HepG2 (cell line): ENCODE results near the gene TBC1D4. TPM values are rescaled to one million over a fixed set of nuclear protein-coding genes. Genes with fewer than 3 reads are reported as not detected.

Experiments
- ATAC-seq: fragments of 200-7000 bp; cut with Tn5 transposase; 3 replicates; pipeline ENCODE4 v1.9.1; 2020; ENCODE audit warnings: mild to moderate bottlenecking, moderate library complexity
- BruUV-seq: library from RNA; stranded (reverse); fragments of 400-500 nt; replicated peaks from 2 replicates; lab custom pipeline; 2021; lab: Mats Ljungman, UMichigan
- CTCF ChIA-PET: fragments of 300-600 bp; formaldehyde crosslinking; extraction: SDS; loops from one replicate; lab custom pipeline; 2021; ENCODE audit warnings: low total read pairs, inconsistent platforms, low intra/inter-chr PET ratio; lab: Yijun Ruan, JAX
- POLR2A ChIA-PET: fragments of 350-600 bp; sonication (Branson Sonifier 250); formaldehyde crosslinking; loops from one replicate; lab custom pipeline; 2020; ENCODE audit warnings: antibody characterized with exemption, inconsistent platforms; lab: Yijun Ruan, JAX
- DNase-seq: peaks from one replicate; pipeline ENCODE4 v3.0.0-alpha.2; 2015; ENCODE audit warnings: low spot score
- FAIRE-seq: peaks from 3 replicates; lab custom pipeline; 2011; peaks lifted over from hg19 to GRCh38; lab: Jason Lieb, UNC
- H2AFZ ChIP-seq: one replicate; pipeline ENCODE4 v1.6.1; 2011; ENCODE audit warnings: low read length, inconsistent platforms
- H3K27ac ChIP-seq: fragments of 300-600 bp; 3 replicates; pipeline ENCODE4 v1.8.0; 2011; ENCODE audit warnings: mixed run types, mild to moderate bottlenecking, mixed read lengths, low read length, inconsistent platforms; ENCODE audit not compliant: insufficient read depth; ENCODE audit errors: extremely low read length
- H3K27me3 ChIP-seq, 2 experiments: fragments of 200-600 bp in 1 of 2; 2 replicates in 1 of 2; 3 replicates in 1 of 2; pipeline versions ENCODE4 v1.6.0 to v1.8.0; 2011; ENCODE audit warnings: low read length in 2 of 2, mild to moderate bottlenecking in 2 of 2, moderate library complexity in 2 of 2, inconsistent platforms in 1 of 2; ENCODE audit not compliant: insufficient read depth in 2 of 2, control insufficient read depth in 1 of 2
- H3K36me3 ChIP-seq, 2 experiments: fragments of 200-600 bp in 1 of 2; replicated peaks in 1 of 2; 2 replicates in 1 of 2; 3 replicates in 1 of 2; pipeline versions ENCODE4 v1.5.1 to v1.8.0; 2011; ENCODE audit warnings: low read length in 2 of 2, inconsistent platforms in 1 of 2; ENCODE audit not compliant: insufficient read depth in 2 of 2, control insufficient read depth in 1 of 2
- H3K4me1 ChIP-seq: 2 replicates; pipeline ENCODE4 v1.5.1; 2012; ENCODE audit warnings: low read length, inconsistent platforms; ENCODE audit not compliant: insufficient read depth
- H3K4me2 ChIP-seq: 2 replicates; pipeline ENCODE4 v1.6.0; 2011; ENCODE audit warnings: low read depth, low read length, inconsistent platforms
- H3K4me3 ChIP-seq, 3 experiments: fragments of 200-600 bp in 1 of 3; sonication (generic), shearing (Covaris generic) in 1 of 3; replicated peaks in 1 of 3; 2 replicates each; pipeline ENCODE4 v1.5.1; 2011 to 2016; ENCODE audit warnings: low read length in 3 of 3, inconsistent platforms in 2 of 3, low read depth in 2 of 3, mild to moderate bottlenecking in 2 of 3, control low read depth in 1 of 3, mixed read lengths in 1 of 3; ENCODE audit not compliant: insufficient read depth in 1 of 3
- H3K79me2 ChIP-seq: one replicate; pipeline ENCODE4 v1.6.1; 2011; ENCODE audit warnings: low read length, inconsistent platforms; ENCODE audit not compliant: insufficient read depth
- H3K9ac ChIP-seq: 2 replicates; pipeline ENCODE4 v1.6.0; 2011; ENCODE audit warnings: mild to moderate bottlenecking, low read depth, low read length, inconsistent platforms; ENCODE audit not compliant: insufficient read depth
- H3K9me3 ChIP-seq: 2 replicates; pipeline ENCODE4 v1.5.1; 2012; ENCODE audit warnings: mild to moderate bottlenecking, low read length
- H4K20me1 ChIP-seq: 2 replicates; pipeline ENCODE4 v1.6.0; 2011; ENCODE audit warnings: inconsistent platforms, mild to moderate bottlenecking, low read length, moderate library complexity; ENCODE audit not compliant: insufficient read depth
- DZIP1 ChIP-seq: sonication (generic); formaldehyde crosslinking; IDR thresholded peaks from 2 replicates; pipeline ENCODE4 v1.5.0; 2020; ENCODE audit warnings: mild to moderate bottlenecking, missing genetic modification reagents
- ELK4 ChIP-seq: sonication (generic); formaldehyde crosslinking; IDR thresholded peaks from 2 replicates; pipeline ENCODE4 v1.9.0; 2021; ENCODE audit warnings: missing genetic modification reagents, borderline replicate concordance
- FOXP4 ChIP-seq: sonication (generic); formaldehyde crosslinking; IDR thresholded peaks from 2 replicates; pipeline ENCODE4 v1.4.0; 2020; ENCODE audit warnings: missing genetic modification reagents
- LRRFIP1 ChIP-seq: sonication (generic); formaldehyde crosslinking; conservative IDR thresholded peaks from 2 replicates; pipeline ENCODE4 v1.4.0; 2020; ENCODE audit warnings: missing genetic modification reagents
- MTF1 ChIP-seq: sonication (generic); formaldehyde crosslinking; IDR thresholded peaks from 2 replicates; pipeline ENCODE4 v1.5.0; 2020; ENCODE audit warnings: missing genetic modification reagents
- PLRG1 ChIP-seq: fragments of 450-650 bp; conservative IDR thresholded peaks from 2 replicates; pipeline ENCODE4 v1.6.1; 2016
- PREB ChIP-seq: sonication (generic); formaldehyde crosslinking; IDR thresholded peaks from 2 replicates; pipeline ENCODE4 v1.4.0; 2020; ENCODE audit warnings: missing genetic modification reagents
- ZBTB26 ChIP-seq: IDR thresholded peaks from 2 replicates; pipeline ENCODE4 v1.6.1; 2016; ENCODE audit warnings: missing compliant biosample characterization, missing genetic modification reagents, borderline replicate concordance
- ZFAT ChIP-seq: sonication (generic); formaldehyde crosslinking; conservative IDR thresholded peaks from 2 replicates; pipeline ENCODE4 v1.8.1; 2023; ENCODE audit warnings: missing genetic modification reagents, inconsistent platforms
- ZMYM4 ChIP-seq: sonication (generic); formaldehyde crosslinking; IDR thresholded peaks from 2 replicates; pipeline ENCODE4 v1.8.1; 2023; ENCODE audit warnings: mild to moderate bottlenecking, missing genetic modification reagents
- ZNF136 ChIP-seq: sonication (generic); formaldehyde crosslinking; IDR thresholded peaks from 2 replicates; pipeline ENCODE4 v1.8.1; 2022; ENCODE audit warnings: low read depth, mild to moderate bottlenecking, moderate library complexity, missing genetic modification reagents
- ZNF234 ChIP-seq: sonication (generic); formaldehyde crosslinking; conservative IDR thresholded peaks from 2 replicates; pipeline ENCODE4 v1.5.1; 2020; ENCODE audit warnings: mild to moderate bottlenecking, missing genetic modification reagents
- WGBS: methylation state at CpG from one replicate; pipeline ENCODE4 v1.1.6; 2017; ENCODE audit warnings: low lambda C conversion rate; 5-methylcytosine and 5-hydroxymethylcytosine counted together
- in situ Hi-C: cut with HindIII; loops from 2 replicates; pipeline ENCODE4 v1.10.0; 2017; ENCODE audit warnings: low pct_unique_long_range_greater_than_20kb; ENCODE audit not compliant: extremely low pct_ligation_motif_present
- intact Hi-C: fragments of 100-400 bp; cut with micrococcal nuclease; formaldehyde crosslinking; loops from one replicate; pipeline ENCODE4 v1.10.0; 2022; ENCODE audit not compliant: unreplicated experiment
- polyA plus RNA-seq, 8 experiments: library from polyadenylated mRNA; depleted of rRNA in 3 of 8; stranded (reverse) in 7 of 8; unstranded in 1 of 8; fragments of >200 nt; fragmentation: Illumina TruSeq in 4 of 8; extraction: Trizol in 4 of 8; gene quantifications; 2 replicates each; pipeline versions ENCODE4 v1.2.1 to v1.2.3, GENCODE V29; 2011 to 2016; ENCODE audit warnings: low read depth in 4 of 8, missing spikeins in 1 of 8, mixed read lengths in 1 of 8; ENCODE audit not compliant: insufficient read depth in 1 of 8
- total RNA-seq, 5 experiments: library from RNA; depleted of rRNA; stranded (reverse); fragments of >200 nt; fragmentation: Illumina TruSeq; extraction: Trizol; gene quantifications; 2 replicates each; pipeline ENCODE4 v1.2.3, GENCODE V29; 2016; ENCODE audit warnings: low read depth in 1 of 5

Gene TBC1D4
- total and polyA plus RNA-seq, 2 of the 13 experiments (the other 11 are each of a cell fraction or from before 2014, with no cell fraction given): 35.9 to 64.4 TPM

GRCh38 chr13:75530549-75530961 lies 48.6 kb upstream of the TBC1D4 start (continued):
- no peak for TF ChIP-seq FOXP4 (CRISPR knock-in tag)
- no peak for TF ChIP-seq ZFAT
- TF ChIP-seq ZBTB26 (CRISPR knock-in tag): no peak

GRCh38 chr13:75521956-75522355 lies 40.0 kb upstream of the TBC1D4 start:
- H3K79me2 ChIP-seq: no peaks in the 10 kb centered on the region
- DNase-seq (no peak), ATAC-seq (no peak), FAIRE-seq (no peak)
- peaks cover 0 to 6% of the 10 kb centered on the region in 2 experiments; a peak in 1 of 5 replicates for H3K36me3 ChIP-seq
- POLR2A ChIA-PET: no interaction called here
- intact Hi-C loops (no loop called here), in situ Hi-C loops (no loop called here)
- H2AFZ ChIP-seq: no peak overlapping the region
- H4K20me1 ChIP-seq: no peaks in the 10 kb centered on the region
- no peak overlapping the region for H3K9ac ChIP-seq
- H3K4me1 ChIP-seq: no peaks in the 10 kb centered on the region
- no peak overlapping the region for H3K4me2 ChIP-seq
- WGBS: 43% methylated on average over 3 of the region's 3 CpGs
- BruUV-seq: no TSS peak
- no peak overlapping the region for H3K4me3 ChIP-seq
- CTCF ChIA-PET: no interaction called here
- no peaks in the 10 kb centered on the region for H3K27me3 ChIP-seq
- H3K9me3 ChIP-seq: no peaks in the 10 kb centered on the region
- no peak overlapping the region for H3K27ac ChIP-seq
- no peak for TF ChIP-seq PREB
- TF ChIP-seq DZIP1 (CRISPR knock-in tag): no peak
- no peak for TF ChIP-seq ZMYM4 (CRISPR knock-in tag)
- TF ChIP-seq LRRFIP1: no peak
- no peak for TF ChIP-seq PLRG1
- no peak for TF ChIP-seq ZNF234 (CRISPR knock-in tag)
- TF ChIP-seq ZNF136 (CRISPR knock-in tag): no peak
- no peak for TF ChIP-seq ELK4 (CRISPR knock-in tag)
- no peak for TF ChIP-seq MTF1
